HepG2 (cell line): Measurements from ENCODE around the gene SSH3. TPM values are rescaled to one million over a fixed set of nuclear protein-coding genes. Genes with fewer than 3 reads are reported as not detected.
A peak's percentile ranks its signal among the peaks of the same experiment; 100 is the strongest.

Source experiments
- AGO1 ChIP-seq: fragments of 200-400 bp; formaldehyde crosslinking; IDR thresholded peaks from 2 replicates; pipeline ENCODE4 v1.6.1; 2017; ENCODE audit warnings: mild to moderate bottlenecking, low read depth, low read length, moderate library complexity; ENCODE audit not compliant: poor library complexity, severe bottlenecking
- AKAP8 ChIP-seq: sonication (generic); formaldehyde crosslinking; IDR thresholded peaks from 2 replicates; pipeline ENCODE4 v1.5.1; 2020; ENCODE audit warnings: mild to moderate bottlenecking, missing genetic modification reagents
- DNMT1 ChIP-seq: sonication (generic); formaldehyde crosslinking; IDR thresholded peaks from 2 replicates; pipeline ENCODE4 v1.5.1; 2020; ENCODE audit warnings: mild to moderate bottlenecking, missing genetic modification reagents
- KLF15 ChIP-seq: sonication (generic); formaldehyde crosslinking; IDR thresholded peaks from 2 replicates; pipeline ENCODE4 v1.8.1; 2023; ENCODE audit warnings: borderline replicate concordance, mild to moderate bottlenecking, inconsistent platforms, missing genetic modification reagents, mixed read lengths
- MED13 ChIP-seq: sonication (generic); formaldehyde crosslinking; IDR thresholded peaks from 2 replicates; pipeline ENCODE4 v1.5.0; 2020; ENCODE audit warnings: missing genetic modification reagents
- PPARG ChIP-seq: conservative IDR thresholded peaks from 2 replicates; pipeline ENCODE4 v1.6.1; 2016; ENCODE audit warnings: missing biosample characterization, missing genetic modification reagents
- REL ChIP-seq: sonication (generic); formaldehyde crosslinking; conservative IDR thresholded peaks from 2 replicates; pipeline ENCODE4 v1.8.0; 2022; ENCODE audit warnings: mild to moderate bottlenecking, missing genetic modification reagents, moderate library complexity
- THAP8 ChIP-seq: sonication (generic); formaldehyde crosslinking; IDR thresholded peaks from 2 replicates; pipeline ENCODE4 v1.5.1; 2020; ENCODE audit warnings: missing genetic modification reagents, mild to moderate bottlenecking, borderline replicate concordance
- ZNF12 ChIP-seq: sonication (generic); formaldehyde crosslinking; IDR thresholded peaks from 2 replicates; pipeline ENCODE4 v1.5.0; 2020; ENCODE audit warnings: missing genetic modification reagents
- ZNF614 ChIP-seq: IDR thresholded peaks from 2 replicates; pipeline ENCODE4 v1.6.1; 2018; ENCODE audit warnings: missing biosample characterization, missing genetic modification reagents, inconsistent platforms, borderline replicate concordance
- ZNF703 ChIP-seq: sonication (generic); formaldehyde crosslinking; IDR thresholded peaks from 2 replicates; pipeline ENCODE4 v1.5.1; 2020; ENCODE audit warnings: missing genetic modification reagents, mild to moderate bottlenecking, moderate library complexity, borderline replicate concordance
- ZNF768 ChIP-seq: sonication (generic); formaldehyde crosslinking; IDR thresholded peaks from 2 replicates; pipeline ENCODE4 v1.4.0; 2020; ENCODE audit warnings: missing genetic modification reagents
- ZNF839 ChIP-seq: sonication (generic); formaldehyde crosslinking; IDR thresholded peaks from 2 replicates; pipeline ENCODE4 v1.4.0; 2020; ENCODE audit warnings: missing genetic modification reagents, mild to moderate bottlenecking, borderline replicate concordance
- ZUFSP ChIP-seq: sonication (generic); formaldehyde crosslinking; IDR thresholded peaks from 2 replicates; pipeline ENCODE4 v1.9.0; 2021; ENCODE audit warnings: missing genetic modification reagents, mild to moderate bottlenecking, borderline replicate concordance
- polyA plus RNA-seq, 8 experiments: library from polyadenylated mRNA; depleted of rRNA in 3 of 8; stranded (reverse) in 7 of 8; unstranded in 1 of 8; fragments of >200 nt; fragmentation: Illumina TruSeq in 4 of 8; extraction: Trizol in 4 of 8; gene quantifications; 2 replicates each; pipeline versions ENCODE4 v1.2.1 to v1.2.3, GENCODE V29; 2011 to 2016; ENCODE audit warnings: low read depth in 4 of 8, missing spikeins in 1 of 8, mixed read lengths in 1 of 8; ENCODE audit not compliant: insufficient read depth in 1 of 8
- total RNA-seq, 5 experiments: library from RNA; depleted of rRNA; stranded (reverse); fragments of >200 nt; fragmentation: Illumina TruSeq; extraction: Trizol; gene quantifications; 2 replicates each; pipeline ENCODE4 v1.2.3, GENCODE V29; 2016; ENCODE audit warnings: low read depth in 1 of 5
- TF ChIP-seq, protein P1 (sequence below): sonication (generic); IDR thresholded peaks from 2 replicates; pipeline ENCODE4 v1.6.1; 2016; ENCODE audit warnings: low read depth, borderline replicate concordance
- TF ChIP-seq, protein P2 (sequence below): sonication (generic); formaldehyde crosslinking; IDR thresholded peaks from 2 replicates; pipeline ENCODE4 v1.4.0; 2020; ENCODE audit warnings: missing genetic modification reagents
- TF ChIP-seq, protein P3 (sequence below): IDR thresholded peaks from 2 replicates; pipeline ENCODE4 v1.6.1; 2016; ENCODE audit warnings: low read depth, control low read depth
- TF ChIP-seq, protein P4 (sequence below): sonication (generic); formaldehyde crosslinking; IDR thresholded peaks from 2 replicates; pipeline ENCODE4 v1.4.0; 2020; ENCODE audit warnings: missing genetic modification reagents

SSH3 gene
- total and polyA plus RNA-seq, 2 of the 13 experiments (the other 11 are each of a cell fraction or from before 2014, with no cell fraction given): 12.4 to 18.8 TPM

DNA sequence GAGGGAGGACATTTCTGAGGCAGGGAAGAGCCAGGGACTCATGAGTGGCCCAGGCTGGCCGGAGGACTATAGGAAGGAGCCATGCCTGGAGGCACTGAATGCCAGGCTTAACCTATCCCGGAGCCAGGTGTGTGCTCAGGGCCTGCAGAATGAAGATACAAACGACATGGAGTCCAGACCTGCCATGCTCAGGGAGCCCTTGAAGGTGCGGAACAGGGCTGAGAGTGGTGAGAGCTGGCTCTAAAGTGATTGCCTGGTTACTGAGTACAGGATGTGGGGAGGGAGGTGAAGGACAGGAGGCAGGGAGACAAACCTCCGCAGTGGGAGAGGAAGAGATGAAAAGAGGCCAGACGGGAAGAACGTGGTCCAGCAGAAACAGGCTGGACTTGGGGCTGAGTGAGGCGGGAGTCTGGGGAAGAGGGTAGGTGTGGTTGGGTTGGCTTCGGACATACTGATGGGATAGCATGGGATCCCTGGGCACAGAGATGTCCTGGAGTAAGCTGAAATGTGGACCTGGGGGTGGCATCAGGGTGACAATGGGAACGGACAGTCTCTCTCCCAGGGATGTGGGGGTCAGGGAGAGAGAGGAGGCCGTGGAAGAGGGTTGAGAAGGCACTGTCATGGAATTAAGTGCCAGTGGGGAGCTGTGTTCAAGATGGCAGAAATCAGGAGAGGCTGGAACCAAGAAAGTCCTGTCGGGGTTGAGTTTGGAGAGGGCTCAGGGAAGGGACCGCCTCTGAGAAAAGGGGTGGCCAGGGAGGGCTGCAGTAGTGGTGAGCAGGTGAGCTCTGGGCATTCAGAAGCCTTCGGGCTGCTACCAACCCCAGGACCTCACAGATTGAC is 15.8 kb upstream of the SSH3 start (continued):
- TF ChIP-seq ZNF768 (no peak), PPARG (no peak), ZNF703 (0 out of 2 replicates have a peak, but pooled peaks have one; percentile 1), AKAP8 (no peak), ZNF12 (CRISPR knock-in tag) (no peak), ZNF614 (no peak), DNMT1 (no peak), ZUFSP (CRISPR knock-in tag) (no peak), AGO1 (no peak), MED13 (CRISPR knock-in tag) (0 out of 2 replicates have a peak, but pooled peaks have one; percentile 25), REL (CRISPR knock-in tag) (no peak), ZNF839 (CRISPR knock-in tag) (no peak), THAP8 (CRISPR knock-in tag) (0 out of 2 replicates have a peak, but pooled peaks have one; percentile 44), KLF15 (CRISPR knock-in tag) (no peak)
- TF ChIP-seq, protein P1, sequence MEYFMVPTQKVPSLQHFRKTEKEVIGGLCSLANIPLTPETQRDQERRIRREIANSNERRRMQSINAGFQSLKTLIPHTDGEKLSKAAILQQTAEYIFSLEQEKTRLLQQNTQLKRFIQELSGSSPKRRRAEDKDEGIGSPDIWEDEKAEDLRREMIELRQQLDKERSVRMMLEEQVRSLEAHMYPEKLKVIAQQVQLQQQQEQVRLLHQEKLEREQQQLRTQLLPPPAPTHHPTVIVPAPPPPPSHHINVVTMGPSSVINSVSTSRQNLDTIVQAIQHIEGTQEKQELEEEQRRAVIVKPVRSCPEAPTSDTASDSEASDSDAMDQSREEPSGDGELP: no peak
- TF ChIP-seq, protein P2, sequence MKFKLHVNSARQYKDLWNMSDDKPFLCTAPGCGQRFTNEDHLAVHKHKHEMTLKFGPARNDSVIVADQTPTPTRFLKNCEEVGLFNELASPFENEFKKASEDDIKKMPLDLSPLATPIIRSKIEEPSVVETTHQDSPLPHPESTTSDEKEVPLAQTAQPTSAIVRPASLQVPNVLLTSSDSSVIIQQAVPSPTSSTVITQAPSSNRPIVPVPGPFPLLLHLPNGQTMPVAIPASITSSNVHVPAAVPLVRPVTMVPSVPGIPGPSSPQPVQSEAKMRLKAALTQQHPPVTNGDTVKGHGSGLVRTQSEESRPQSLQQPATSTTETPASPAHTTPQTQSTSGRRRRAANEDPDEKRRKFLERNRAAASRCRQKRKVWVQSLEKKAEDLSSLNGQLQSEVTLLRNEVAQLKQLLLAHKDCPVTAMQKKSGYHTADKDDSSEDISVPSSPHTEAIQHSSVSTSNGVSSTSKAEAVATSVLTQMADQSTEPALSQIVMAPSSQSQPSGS (CRISPR knock-in tag): no peak
- TF ChIP-seq, protein P3, sequence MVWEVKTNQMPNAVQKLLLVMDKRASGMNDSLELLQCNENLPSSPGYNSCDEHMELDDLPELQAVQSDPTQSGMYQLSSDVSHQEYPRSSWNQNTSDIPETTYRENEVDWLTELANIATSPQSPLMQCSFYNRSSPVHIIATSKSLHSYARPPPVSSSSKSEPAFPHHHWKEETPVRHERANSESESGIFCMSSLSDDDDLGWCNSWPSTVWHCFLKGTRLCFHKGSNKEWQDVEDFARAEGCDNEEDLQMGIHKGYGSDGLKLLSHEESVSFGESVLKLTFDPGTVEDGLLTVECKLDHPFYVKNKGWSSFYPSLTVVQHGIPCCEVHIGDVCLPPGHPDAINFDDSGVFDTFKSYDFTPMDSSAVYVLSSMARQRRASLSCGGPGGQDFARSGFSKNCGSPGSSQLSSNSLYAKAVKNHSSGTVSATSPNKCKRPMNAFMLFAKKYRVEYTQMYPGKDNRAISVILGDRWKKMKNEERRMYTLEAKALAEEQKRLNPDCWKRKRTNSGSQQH: no peak
- TF ChIP-seq, protein P4, sequence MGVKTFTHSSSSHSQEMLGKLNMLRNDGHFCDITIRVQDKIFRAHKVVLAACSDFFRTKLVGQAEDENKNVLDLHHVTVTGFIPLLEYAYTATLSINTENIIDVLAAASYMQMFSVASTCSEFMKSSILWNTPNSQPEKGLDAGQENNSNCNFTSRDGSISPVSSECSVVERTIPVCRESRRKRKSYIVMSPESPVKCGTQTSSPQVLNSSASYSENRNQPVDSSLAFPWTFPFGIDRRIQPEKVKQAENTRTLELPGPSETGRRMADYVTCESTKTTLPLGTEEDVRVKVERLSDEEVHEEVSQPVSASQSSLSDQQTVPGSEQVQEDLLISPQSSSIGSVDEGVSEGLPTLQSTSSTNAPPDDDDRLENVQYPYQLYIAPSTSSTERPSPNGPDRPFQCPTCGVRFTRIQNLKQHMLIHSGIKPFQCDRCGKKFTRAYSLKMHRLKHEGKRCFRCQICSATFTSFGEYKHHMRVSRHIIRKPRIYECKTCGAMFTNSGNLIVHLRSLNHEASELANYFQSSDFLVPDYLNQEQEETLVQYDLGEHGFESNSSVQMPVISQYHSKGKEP (CRISPR knock-in tag): no peak
